H1 (cell line): ENCODE data around the gene LDLR. TPM values are rescaled to one million over a fixed set of nuclear protein-coding genes. Genes with fewer than 3 reads are reported as not detected.

Experiments used
- CREB1 ChIP-seq: IDR thresholded peaks from 2 replicates; pipeline ENCODE4 v1.6.1; 2012; ENCODE audit warnings: inconsistent platforms
- E2F6 ChIP-seq: IDR thresholded peaks from 2 replicates; pipeline ENCODE4 v1.6.1; 2012; ENCODE audit warnings: inconsistent platforms
- PHF8 ChIP-seq: fragments of 200-600 bp; sonication (generic); conservative IDR thresholded peaks from 2 replicates; pipeline ENCODE4 v1.7.1; 2012; ENCODE audit warnings: low read depth, mild to moderate bottlenecking, inconsistent platforms, low read length, moderate library complexity
- POLR2AphosphoS5 ChIP-seq: IDR thresholded peaks from 2 replicates; pipeline ENCODE4 v1.6.1; 2011; ENCODE audit warnings: low read depth, low read length
- SIN3A ChIP-seq, 2 experiments: IDR thresholded peaks in 1 of 2; conservative IDR thresholded peaks in 1 of 2; 2 replicates each; pipeline ENCODE4 v1.6.1; 2011 to 2012; ENCODE audit warnings: low read length in 2 of 2, improper control_type of control experiment in 1 of 2, low read depth in 1 of 2, mild to moderate bottlenecking in 1 of 2
- SP1 ChIP-seq: IDR thresholded peaks from 2 replicates; pipeline ENCODE4 v1.6.1; 2011; ENCODE audit warnings: low read depth, low read length
- YY1 ChIP-seq: IDR thresholded peaks from 2 replicates; pipeline ENCODE4 v1.6.1; 2011; ENCODE audit warnings: low read depth, mild to moderate bottlenecking, low read length
- polyA plus RNA-seq, 7 experiments: library from polyadenylated mRNA; depleted of rRNA in 3 of 7; stranded (reverse) in 5 of 7; unstranded in 2 of 7; fragments of >200 nt in 5 of 7; fragments of 200-250 nt in 2 of 7; gene quantifications; 1 replicate in 5 of 7; 2 replicates in 1 of 7; 4 replicates in 1 of 7; pipeline versions ENCODE4 v1.2.1 to v1.2.3, GENCODE V29; 2011 to 2013; ENCODE audit warnings: missing spikeins in 2 of 7, mixed read lengths in 2 of 7
- total RNA-seq: library from RNA; stranded (reverse); fragmentation: NEBNext Ultra II Directional; extraction: Animal tissue kit (Norgen Biotek cat#: 25700); gene quantifications from 2 replicates; pipeline ENCODE4 v1.2.1, GENCODE V29; 2021

Gene LDLR
- total and polyA plus RNA-seq, 2 of the 8 experiments (the other 6 are each of a cell fraction or from before 2014, with no cell fraction given), result 70.1 to 118 TPM

DNA sequence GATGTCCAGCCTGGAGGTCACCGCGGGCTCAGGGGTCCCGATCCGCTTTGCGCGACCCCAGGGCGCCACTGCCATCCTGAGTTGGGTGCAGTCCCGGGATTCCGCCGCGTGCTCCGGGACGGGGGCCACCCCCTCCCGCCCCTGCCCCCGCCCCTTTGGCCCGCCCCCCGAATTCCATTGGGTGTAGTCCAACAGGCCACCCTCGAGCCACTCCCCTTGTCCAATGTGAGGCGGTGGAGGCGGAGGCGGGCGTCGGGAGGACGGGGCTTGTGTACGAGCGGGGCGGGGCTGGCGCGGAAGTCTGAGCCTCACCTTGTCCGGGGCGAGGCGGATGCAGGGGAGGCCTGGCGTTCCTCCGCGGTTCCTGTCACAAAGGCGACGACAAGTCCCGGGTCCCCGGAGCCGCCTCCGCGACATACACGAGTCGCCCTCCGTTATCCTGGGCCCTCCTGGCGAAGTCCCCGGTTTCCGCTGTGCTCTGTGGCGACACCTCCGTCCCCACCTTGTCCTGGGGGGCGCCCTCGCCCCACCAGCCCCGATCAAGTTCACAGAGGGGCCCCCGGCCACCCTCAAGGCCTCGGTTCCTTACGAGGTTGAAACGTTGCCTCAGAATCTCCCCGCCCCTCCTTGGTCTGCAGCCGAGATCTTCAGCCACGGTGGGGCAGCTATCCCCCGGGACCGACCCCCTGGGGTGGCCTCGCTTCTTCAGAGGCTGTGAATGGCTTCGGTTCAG, 1.2 kb downstream of the LDLR start (continued):
- TF ChIP-seq SIN3A (conservative IDR thresholded peaks at IDR 0.05 in 1 of 2, IDR thresholded peaks at IDR 0.05 in 1 of 2; ENCODE audit: low read depth in 1 of 2, low read length in 2 of 2), result peak in 1 of 2 experiments; percentile 63; a peak in 2 of 4 replicates
- TF ChIP-seq E2F6, result no peak
- TF ChIP-seq CREB1, result peak; percentile 33
- peak; percentile 96 for TF ChIP-seq POLR2AphosphoS5
- TF ChIP-seq SP1, result peak; percentile 65; the same call in 1 of the 2 replicates
- no peak for TF ChIP-seq YY1
- TF ChIP-seq PHF8, result peak; percentile 59
